ENCODE measurements around the gene ARHGAP32. TPM values are rescaled to one million over a fixed set of nuclear protein-coding genes. Genes with fewer than 3 reads are reported as not detected.

ARHGAP32 gene
- total and polyA plus RNA-seq, 8 donors: 15.2 to 19.8 (median 17.1) TPM

- peak overlapping the region in 1 of 2 donors; percentile 13 for H3K27ac ChIP-seq
- H3K27me3 ChIP-seq: no peaks in the 10 kb centered on the region
- no peaks in the 10 kb centered on the region for H3K4me1 ChIP-seq
- ATAC-seq: peak; percentile 100
- H3K4me3 ChIP-seq: no peak overlapping the region
- H3K36me3 ChIP-seq: no peaks in the 10 kb centered on the region
- peak in 3 of 4 donors; percentile 13 to 69 (median 56) for DNase-seq
- H3K9me3 ChIP-seq: no peaks in the 10 kb centered on the region
- TF ChIP-seq, protein P1, sequence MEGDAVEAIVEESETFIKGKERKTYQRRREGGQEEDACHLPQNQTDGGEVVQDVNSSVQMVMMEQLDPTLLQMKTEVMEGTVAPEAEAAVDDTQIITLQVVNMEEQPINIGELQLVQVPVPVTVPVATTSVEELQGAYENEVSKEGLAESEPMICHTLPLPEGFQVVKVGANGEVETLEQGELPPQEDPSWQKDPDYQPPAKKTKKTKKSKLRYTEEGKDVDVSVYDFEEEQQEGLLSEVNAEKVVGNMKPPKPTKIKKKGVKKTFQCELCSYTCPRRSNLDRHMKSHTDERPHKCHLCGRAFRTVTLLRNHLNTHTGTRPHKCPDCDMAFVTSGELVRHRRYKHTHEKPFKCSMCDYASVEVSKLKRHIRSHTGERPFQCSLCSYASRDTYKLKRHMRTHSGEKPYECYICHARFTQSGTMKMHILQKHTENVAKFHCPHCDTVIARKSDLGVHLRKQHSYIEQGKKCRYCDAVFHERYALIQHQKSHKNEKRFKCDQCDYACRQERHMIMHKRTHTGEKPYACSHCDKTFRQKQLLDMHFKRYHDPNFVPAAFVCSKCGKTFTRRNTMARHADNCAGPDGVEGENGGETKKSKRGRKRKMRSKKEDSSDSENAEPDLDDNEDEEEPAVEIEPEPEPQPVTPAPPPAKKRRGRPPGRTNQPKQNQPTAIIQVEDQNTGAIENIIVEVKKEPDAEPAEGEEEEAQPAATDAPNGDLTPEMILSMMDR (IDR thresholded peaks at IDR 0.05): no peak
- intact Hi-C loops (cut with DNase I): no loop called here
Observed at GRCh38 chr11:129023968-129024676, 168.0 kb downstream of the ARHGAP32 start.

DNA sequence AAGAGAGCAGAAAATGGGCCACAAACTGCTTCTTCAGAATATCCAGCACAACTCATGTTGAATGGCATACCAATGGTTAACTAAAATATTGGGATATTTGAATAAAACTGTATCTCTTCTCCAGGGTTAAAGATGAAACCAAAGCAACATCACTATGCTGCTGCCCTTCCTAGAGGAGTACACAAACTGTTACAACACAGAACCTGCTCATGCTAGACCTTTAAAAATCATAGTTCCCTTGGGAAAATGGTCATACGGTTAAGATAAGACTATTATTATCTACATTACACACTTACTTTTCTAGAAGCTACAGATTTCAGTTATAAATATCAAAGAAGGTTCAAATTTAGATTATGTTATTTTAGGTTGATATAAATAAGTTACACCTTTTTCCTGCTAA, 170.8 kb downstream of the ARHGAP32 start:
- DNase-seq (no peak), ATAC-seq (no peak)
- Histone ChIP-seq H3K27me3 (no peaks in the 10 kb centered on the region), H3K4me3 (no peak overlapping the region), H3K4me1 (no peaks in the 10 kb centered on the region), H3K36me3 (no peaks in the 10 kb centered on the region), H3K9me3 (no peaks in the 10 kb centered on the region), H3K27ac (no peak overlapping the region)
- TF ChIP-seq, protein P1 (IDR thresholded peaks at IDR 0.05): no peak
- intact Hi-C loops (cut with DNase I): no loop called here

DNA sequence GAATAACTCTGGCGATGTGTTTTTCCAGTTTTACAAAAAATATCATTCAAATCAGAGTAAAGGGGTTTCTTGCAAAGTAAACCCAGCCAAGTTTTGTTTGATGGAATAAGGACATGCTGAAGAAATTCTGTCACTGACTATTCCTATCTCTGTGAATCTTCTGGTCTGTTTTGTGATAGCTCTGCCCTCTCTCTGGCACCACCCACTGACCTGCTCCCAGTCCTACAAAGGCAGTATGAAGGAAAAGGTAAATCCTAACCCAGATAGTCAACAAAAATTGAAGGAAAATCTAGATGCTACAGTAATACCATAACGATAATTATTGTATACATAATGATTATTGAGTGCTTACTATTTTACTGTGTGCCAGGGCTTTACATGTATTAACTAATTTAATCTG, 173.1 kb downstream of the ARHGAP32 start:
- no peak for ATAC-seq

DNA sequence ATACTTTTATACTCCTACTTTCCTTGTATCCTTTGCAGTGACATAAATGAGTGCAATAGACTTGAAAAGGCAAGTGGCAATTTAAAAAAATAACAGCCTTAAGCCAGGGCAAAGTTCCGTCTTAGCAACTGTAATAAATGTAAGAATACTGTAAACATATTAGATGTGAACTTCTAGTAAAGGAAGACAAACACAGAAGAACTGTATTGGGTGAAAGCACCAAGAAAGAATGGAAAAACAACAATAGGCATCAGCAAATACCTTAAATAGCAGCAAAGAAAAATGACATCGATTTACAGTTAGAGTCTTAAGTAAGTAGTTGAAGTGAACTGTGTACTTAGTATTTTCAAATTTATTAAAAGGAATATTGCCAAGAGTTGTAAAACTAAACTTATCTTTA, 174.0 kb downstream of the ARHGAP32 start:
- Histone ChIP-seq H3K27me3 (no peaks in the 10 kb centered on the region), H3K9me3 (no peaks in the 10 kb centered on the region), H3K4me3 (no peak overlapping the region), H3K36me3 (no peaks in the 10 kb centered on the region), H3K4me1 (no peaks in the 10 kb centered on the region), H3K27ac (no peak overlapping the region)
- intact Hi-C loops (cut with DNase I): no loop called here
- DNase-seq (no peak), ATAC-seq (no peak)
- TF ChIP-seq, protein P1 (IDR thresholded peaks at IDR 0.05): no peak

More for the DNA sequence above, 173.1 kb downstream of the ARHGAP32 start:
- Histone ChIP-seq H3K27me3 (no peaks in the 10 kb centered on the region), H3K36me3 (no peaks in the 10 kb centered on the region), H3K27ac (no peak overlapping the region), H3K9me3 (no peaks in the 10 kb centered on the region), H3K4me3 (no peak overlapping the region), H3K4me1 (no peaks in the 10 kb centered on the region)
- intact Hi-C loops (cut with DNase I): no loop called here
- no peak for DNase-seq
- TF ChIP-seq, protein P1 (IDR thresholded peaks at IDR 0.05): no peak

- ATAC-seq (no peak), DNase-seq (no peak)
- TF ChIP-seq, protein P1 (IDR thresholded peaks at IDR 0.05): no peak
Observed at GRCh38 chr11:129013737-129014475, 178.2 kb downstream of the ARHGAP32 start.

More at GRCh38 chr11:129013737-129014475, 178.2 kb downstream of the ARHGAP32 start:
- intact Hi-C loops (cut with DNase I): no loop called here
- no peaks in the 10 kb centered on the region for H3K36me3 ChIP-seq
- no peaks in the 10 kb centered on the region for H3K4me1 ChIP-seq
- no peak overlapping the region for H3K4me3 ChIP-seq
- H3K27me3 ChIP-seq: no peaks in the 10 kb centered on the region
- H3K27ac ChIP-seq: no peak overlapping the region
- H3K9me3 ChIP-seq: no peaks in the 10 kb centered on the region
